BE2C (cell line): ENCODE results near the gene CDC37.

Source experiments
- DNase-seq: peaks from one replicate; pipeline ENCODE4 v3.0.0-alpha.2; 2020
- H3K27me3 ChIP-seq: fragments of 250-450 bp; sonication (Bioruptor Pico); 2 replicates; pipeline ENCODE4 v1.5.1; 2020; ENCODE audit warnings: mild to moderate bottlenecking
- H3K36me3 ChIP-seq: fragments of 250-450 bp; sonication (Bioruptor Pico); 2 replicates; pipeline ENCODE4 v1.5.1; 2020; ENCODE audit warnings: mild to moderate bottlenecking
- H3K4me1 ChIP-seq: fragments of 250-450 bp; sonication (Bioruptor Pico); 2 replicates; pipeline ENCODE4 v1.5.1; 2020
- H3K4me3 ChIP-seq: 2 replicates; pipeline ENCODE4 v1.5.1; 2011; ENCODE audit warnings: low read depth, low read length
- H3K9me3 ChIP-seq: fragments of 250-450 bp; sonication (Bioruptor Pico); 2 replicates; pipeline ENCODE4 v1.5.1; 2020
- CTCF ChIP-seq: IDR thresholded peaks from 2 replicates; pipeline ENCODE4 v1.5.1; 2012; ENCODE audit warnings: mild to moderate bottlenecking, low read depth, low read length

The CDC37 gene

DNA sequence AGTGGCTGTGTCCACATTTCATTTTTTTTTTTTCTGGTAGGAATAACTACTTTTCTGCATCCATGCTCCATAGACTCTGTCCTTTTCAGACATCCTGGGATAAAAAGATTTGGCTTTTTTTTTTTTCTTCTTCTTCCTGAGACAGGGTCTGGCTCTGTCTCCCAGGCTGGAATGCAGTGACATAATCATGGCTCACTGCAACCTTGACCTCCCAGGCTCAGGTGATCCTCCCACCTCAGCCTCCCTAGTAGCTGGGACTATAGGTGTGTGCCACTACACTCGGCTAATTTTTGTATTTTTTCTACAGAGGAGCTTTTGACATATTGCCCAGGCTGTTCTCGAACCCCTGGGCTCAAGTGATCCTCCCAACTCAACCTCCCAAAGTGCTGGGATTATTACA, 59.8 kb downstream of the CDC37 start:
- Histone ChIP-seq H3K4me3 (no peak overlapping the region), H3K4me1 (no peaks in the 10 kb centered on the region), H3K9me3 (no peaks in the 10 kb centered on the region), H3K36me3 (no peaks in the 10 kb centered on the region), H3K27me3 (no peaks in the 10 kb centered on the region)
- no peak for TF ChIP-seq CTCF
- no peak for DNase-seq
